ENCODE results near the gene PRIM2. TPM values are rescaled to one million over a fixed set of nuclear protein-coding genes. Genes with fewer than 3 reads are reported as not detected.

The PRIM2 gene
- total RNA-seq, 1 experiment from 2014 or later: 24.7 TPM

- no TSS peak for BruUV-seq (replicated peaks)
- no peak overlapping the region for H3K4me3 ChIP-seq (ENCODE audit: low read depth, low read length)
- no peak for DNase-seq
- Mint-ChIP-seq H3K9me3 (ENCODE audit: unreplicated experiment) (no peaks in the 10 kb centered on the region), H3K4me3 (ENCODE audit: unreplicated experiment) (no peak overlapping the region), H3K27me3 (ENCODE audit: insufficient read depth, unreplicated experiment) (no peaks in the 10 kb centered on the region), H3K36me3 (ENCODE audit: insufficient read depth, unreplicated experiment) (no peaks in the 10 kb centered on the region), H3K27ac (ENCODE audit: unreplicated experiment) (no peak overlapping the region), H3K4me1 (ENCODE audit: low read depth, unreplicated experiment) (peaks cover 13% of the 10 kb centered on the region)
- no peak for TF ChIP-seq CTCF (IDR thresholded peaks at IDR 0.05; ENCODE audit: insufficient read depth in 1 of 2, low read depth in 1 of 2, low read length in 1 of 2, severe bottlenecking in 1 of 2, unreplicated experiment in 1 of 2)
- peaks cover 10% of the 10 kb centered on the region; the same call in 1 of the 2 replicates for H3K4me1 ChIP-seq
- H3K27me3 ChIP-seq (replicated peaks; ENCODE audit: control insufficient read depth, insufficient read depth, low read length): no peaks in the 10 kb centered on the region
- POLR2A ChIA-PET: no interaction called here
- intact Hi-C loops (cut with micrococcal nuclease; ENCODE audit: unreplicated experiment): no loop called here
- CTCF ChIA-PET: no interaction called here
- no peaks in the 10 kb centered on the region for H3K9me3 ChIP-seq
- no peaks in the 10 kb centered on the region for H3K36me3 ChIP-seq (ENCODE audit: control insufficient read depth, insufficient read depth, low read length)
Observed at GRCh38 chr6:57312004-57312345, 5.5 kb upstream of the PRIM2 start.

- Histone ChIP-seq H3K27me3 (replicated peaks; ENCODE audit: control insufficient read depth, insufficient read depth, low read length) (no peaks in the 10 kb centered on the region), H3K36me3 (ENCODE audit: control insufficient read depth, insufficient read depth, low read length) (no peaks in the 10 kb centered on the region), H3K9me3 (no peaks in the 10 kb centered on the region), H3K4me3 (ENCODE audit: low read depth, low read length) (no peak overlapping the region), H3K4me1 (peaks cover 10% of the 10 kb centered on the region; the same call in 1 of the 2 replicates)
- Mint-ChIP-seq H3K27ac (ENCODE audit: unreplicated experiment) (peak overlapping the region; percentile 48), H3K4me3 (ENCODE audit: unreplicated experiment) (peak overlapping the region; percentile 14), H3K36me3 (ENCODE audit: insufficient read depth, unreplicated experiment) (no peaks in the 10 kb centered on the region), H3K27me3 (ENCODE audit: insufficient read depth, unreplicated experiment) (no peaks in the 10 kb centered on the region), H3K4me1 (ENCODE audit: low read depth, unreplicated experiment) (peaks cover 13% of the 10 kb centered on the region), H3K9me3 (ENCODE audit: unreplicated experiment) (no peaks in the 10 kb centered on the region)
- POLR2A ChIA-PET: no interaction called here
- no peak for DNase-seq
- intact Hi-C loops (cut with micrococcal nuclease; ENCODE audit: unreplicated experiment): no loop called here
- BruUV-seq (replicated peaks): no TSS peak
- TF ChIP-seq CTCF (IDR thresholded peaks at IDR 0.05; ENCODE audit: insufficient read depth in 1 of 2, low read depth in 1 of 2, low read length in 1 of 2, severe bottlenecking in 1 of 2, unreplicated experiment in 1 of 2): no peak
- CTCF ChIA-PET: interaction anchor here (1.2 kb wide), 2 partner anchors 45 to 123 kb away, joined by 3 to 7 read pairs; no protein-coding TSS in a partner anchor
Observed at GRCh38 chr6:57313009-57313408, 4.4 kb upstream of the PRIM2 start.

- Mint-ChIP-seq H3K4me3 (ENCODE audit: unreplicated experiment) (peak overlapping the region; percentile 14), H3K27me3 (ENCODE audit: insufficient read depth, unreplicated experiment) (no peaks in the 10 kb centered on the region), H3K27ac (ENCODE audit: unreplicated experiment) (peak overlapping the region; percentile 48), H3K4me1 (ENCODE audit: low read depth, unreplicated experiment) (peaks cover 16% of the 10 kb centered on the region), H3K36me3 (ENCODE audit: insufficient read depth, unreplicated experiment) (no peaks in the 10 kb centered on the region), H3K9me3 (ENCODE audit: unreplicated experiment) (no peaks in the 10 kb centered on the region)
- intact Hi-C loops (cut with micrococcal nuclease; ENCODE audit: unreplicated experiment): no loop called here
- TF ChIP-seq CTCF (IDR thresholded peaks at IDR 0.05; ENCODE audit: insufficient read depth in 1 of 2, low read depth in 1 of 2, low read length in 1 of 2, severe bottlenecking in 1 of 2, unreplicated experiment in 1 of 2): no peak
- ChIA-PET CTCF (interaction anchor here (1.2 kb wide), 2 partner anchors 46 to 124 kb away, joined by 3 to 7 read pairs; no protein-coding TSS in a partner anchor), POLR2A (no interaction called here)
- Histone ChIP-seq H3K4me3 (ENCODE audit: low read depth, low read length) (no peak overlapping the region), H3K4me1 (peaks cover 14% of the 10 kb centered on the region; the same call in 1 of the 2 replicates), H3K9me3 (no peaks in the 10 kb centered on the region), H3K27me3 (replicated peaks; ENCODE audit: control insufficient read depth, insufficient read depth, low read length) (no peaks in the 10 kb centered on the region), H3K36me3 (ENCODE audit: control insufficient read depth, insufficient read depth, low read length) (no peaks in the 10 kb centered on the region)
- DNase-seq: peak; percentile 41 to 43
- BruUV-seq (replicated peaks): no TSS peak
Observed at GRCh38 chr6:57313711-57314471, 3.5 kb upstream of the PRIM2 start.

Data from Caco-2 (cell line).